Activated CD4-positive, alpha-beta T cell treated with anti-CD3 and anti-CD28 coated beads, Interleukin-2, amount 50 U/mL, for 24 hours (primary cell): Measurements from ENCODE around the gene KLHL29.

Source experiments
- DNase-seq, 2 donors: peaks; one replicate each; pipeline ENCODE4 v3.0.0-alpha.2; 2020; ENCODE audit warnings: low read depth in 1 of 2, low spot score in 1 of 2

Gene KLHL29

DNA sequence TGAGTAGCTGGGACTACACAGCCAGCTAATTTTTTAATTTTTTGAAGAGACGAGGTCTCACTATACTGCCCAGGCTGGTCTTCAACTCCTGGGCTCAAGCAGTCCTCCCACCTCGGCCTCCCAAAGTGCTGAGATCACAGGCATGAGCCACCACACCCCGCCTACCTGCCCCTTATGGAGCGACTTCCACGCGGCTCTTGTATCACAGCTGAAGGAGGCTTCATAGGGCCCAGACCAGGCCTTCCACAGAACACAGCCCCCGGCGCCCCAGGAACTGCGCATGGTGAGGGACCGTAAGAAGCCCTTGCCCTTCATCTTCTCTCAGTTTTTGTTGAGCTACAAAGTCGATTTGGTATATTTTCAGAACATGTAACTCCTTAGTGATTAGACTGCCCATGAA lies 220.3 kb downstream of the KLHL29 start:
- DNase-seq, result no peak

GRCh38 chr2:23606196-23606595 lies 221.2 kb downstream of the KLHL29 start:
- DNase-seq, result no peak

DNA sequence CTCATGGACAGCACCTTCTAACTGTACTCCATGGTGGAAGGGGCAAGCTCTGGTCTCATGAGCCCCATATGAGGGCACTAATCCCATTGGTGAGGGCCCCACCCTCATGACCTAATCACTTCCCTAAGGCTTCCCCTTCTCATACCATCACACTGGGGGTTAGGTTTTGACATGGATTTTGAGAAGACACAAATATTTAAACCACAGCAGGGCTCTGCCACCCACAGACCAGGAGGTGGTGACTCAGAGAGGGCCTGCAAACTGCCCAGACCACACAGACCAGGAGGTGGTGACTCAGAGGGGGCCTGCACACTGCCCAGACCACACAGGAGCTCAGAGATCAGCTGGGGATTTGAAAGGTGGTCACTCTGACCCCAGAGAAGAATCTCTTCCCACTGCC lies 222.0 kb downstream of the KLHL29 start:
- no peak for DNase-seq

DNA sequence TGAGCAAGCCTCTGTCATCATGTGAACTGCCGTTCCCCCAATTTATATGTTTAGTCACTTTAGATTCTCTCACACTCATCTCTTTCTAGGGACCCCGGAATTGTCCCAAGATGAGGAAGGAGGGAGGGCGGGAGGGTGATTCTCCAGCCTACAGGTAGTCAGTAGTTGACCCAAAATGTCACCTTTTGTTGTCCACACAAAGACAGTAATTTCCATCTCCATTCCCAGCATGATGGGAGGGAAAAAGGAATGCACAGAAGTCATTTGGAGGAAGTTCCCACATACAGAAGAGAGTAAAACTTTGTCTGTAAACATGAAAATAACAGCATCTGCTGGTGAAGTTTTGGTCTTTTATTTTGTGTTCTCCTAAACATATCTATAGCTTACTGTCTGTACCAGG lies 222.9 kb downstream of the KLHL29 start:
- no peak for DNase-seq

GRCh38 chr2:23609254-23609653 lies 224.3 kb downstream of the KLHL29 start:
- no peak for DNase-seq

DNA sequence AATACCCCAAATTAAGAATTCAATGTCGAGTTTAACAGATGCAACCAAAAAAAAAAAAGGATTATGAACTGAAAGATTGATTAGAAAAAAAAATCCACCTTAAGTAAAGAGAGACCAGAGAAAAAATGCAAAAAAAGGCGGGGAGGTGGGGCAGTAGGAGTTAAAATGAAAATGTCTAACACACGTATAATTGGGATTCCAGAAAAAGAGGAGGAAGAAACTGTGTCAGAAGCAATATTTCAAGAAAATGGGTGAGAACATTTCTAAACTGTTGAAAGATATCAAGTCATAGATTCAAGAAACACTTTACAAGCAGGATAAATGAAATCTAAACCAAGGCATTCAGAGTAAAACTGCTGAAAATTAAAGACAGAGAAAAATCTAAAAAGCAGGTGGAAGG lies 226.9 kb downstream of the KLHL29 start:
- no peak for DNase-seq

DNA sequence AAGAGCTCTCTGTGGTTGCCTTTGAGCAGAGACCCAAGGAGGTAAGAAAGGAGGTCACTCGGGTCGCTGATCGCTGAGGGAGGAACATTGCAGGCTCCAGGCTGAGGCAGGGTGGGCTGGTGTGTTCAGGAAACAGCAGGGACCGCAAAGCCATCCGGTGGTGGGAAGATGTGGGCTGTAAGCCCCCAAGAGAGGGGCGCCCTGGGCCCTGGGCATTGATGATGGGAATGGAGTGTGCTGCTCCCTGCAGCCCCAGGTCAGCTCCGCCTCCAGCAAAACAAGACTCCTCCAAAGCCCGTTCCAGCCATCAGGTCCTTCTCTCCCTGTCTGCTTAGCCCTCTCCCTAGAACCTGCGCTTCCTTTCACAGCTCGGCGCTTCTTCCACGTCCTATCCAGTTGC lies 229.7 kb downstream of the KLHL29 start:
- DNase-seq, result no peak

- DNase-seq, result no peak
These were observed 230.4 kb downstream of the KLHL29 start for GRCh38 chr2:23615216-23616020.

DNA sequence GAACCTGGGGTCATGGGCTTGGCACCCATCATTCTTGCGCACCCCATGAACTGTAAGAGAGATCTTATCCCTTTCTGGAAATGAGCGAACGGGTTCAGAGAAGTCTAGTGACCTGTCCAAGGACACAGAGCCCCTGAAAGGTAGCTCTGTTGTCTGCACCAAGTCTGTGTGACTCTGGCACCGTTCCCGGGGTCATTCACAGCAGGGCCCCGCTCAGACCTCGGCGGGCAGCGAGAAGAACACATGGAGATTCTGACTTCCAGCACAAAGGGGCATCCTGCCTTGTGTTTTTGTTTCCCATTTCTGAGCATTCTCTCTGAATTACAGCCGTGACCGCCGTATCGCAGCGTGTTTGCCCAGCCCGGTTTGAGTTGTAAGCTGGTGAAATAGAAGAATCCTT lies 231.7 kb downstream of the KLHL29 start:
- DNase-seq, result no peak

GRCh38 chr2:23617167-23617810 lies 232.3 kb downstream of the KLHL29 start:
- no peak for DNase-seq

GRCh38 chr2:23617811-23618215 lies 232.8 kb downstream of the KLHL29 start:
- DNase-seq, result no peak

GRCh38 chr2:23618265-23618664 lies 233.3 kb downstream of the KLHL29 start:
- DNase-seq, result no peak

DNA sequence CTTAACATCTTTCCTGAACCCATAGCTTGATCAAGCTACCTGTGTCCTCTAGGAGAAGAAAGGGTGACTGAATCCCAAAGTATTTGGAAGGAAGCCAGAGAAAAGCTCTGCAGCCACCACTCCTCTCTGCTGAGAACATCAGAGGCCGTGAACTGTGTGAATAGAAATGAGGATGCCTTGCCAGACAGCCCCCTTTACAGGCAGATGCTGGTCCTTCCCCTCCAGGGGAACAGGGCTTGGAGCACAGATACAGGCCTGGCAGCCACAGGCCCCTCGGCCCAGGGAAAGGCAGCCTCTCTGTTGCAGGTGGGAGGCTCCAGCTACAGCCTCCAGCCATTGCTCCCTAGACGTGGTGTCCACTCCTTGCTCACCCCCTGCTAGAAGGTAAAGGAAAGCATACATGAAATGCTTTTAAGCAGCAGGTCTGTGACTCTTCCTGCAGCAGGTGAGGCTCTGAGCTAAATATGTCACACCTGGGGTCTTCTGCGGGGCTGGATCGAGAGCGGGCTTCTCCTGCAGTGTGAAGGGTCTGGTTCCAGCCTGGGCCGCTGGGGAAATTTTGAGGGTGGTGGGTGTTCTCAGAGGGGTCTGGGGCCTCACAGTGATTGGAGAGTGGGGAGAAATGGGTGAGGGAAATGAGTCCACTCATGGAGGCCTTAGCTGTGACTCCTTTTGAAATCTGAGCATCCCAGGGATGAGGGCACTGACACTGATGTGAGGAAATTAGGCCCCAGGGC lies 234.0 kb downstream of the KLHL29 start:
- DNase-seq, result no peak

- no peak for DNase-seq
These were observed 235.0 kb downstream of the KLHL29 start for GRCh38 chr2:23619941-23620340.

DNA sequence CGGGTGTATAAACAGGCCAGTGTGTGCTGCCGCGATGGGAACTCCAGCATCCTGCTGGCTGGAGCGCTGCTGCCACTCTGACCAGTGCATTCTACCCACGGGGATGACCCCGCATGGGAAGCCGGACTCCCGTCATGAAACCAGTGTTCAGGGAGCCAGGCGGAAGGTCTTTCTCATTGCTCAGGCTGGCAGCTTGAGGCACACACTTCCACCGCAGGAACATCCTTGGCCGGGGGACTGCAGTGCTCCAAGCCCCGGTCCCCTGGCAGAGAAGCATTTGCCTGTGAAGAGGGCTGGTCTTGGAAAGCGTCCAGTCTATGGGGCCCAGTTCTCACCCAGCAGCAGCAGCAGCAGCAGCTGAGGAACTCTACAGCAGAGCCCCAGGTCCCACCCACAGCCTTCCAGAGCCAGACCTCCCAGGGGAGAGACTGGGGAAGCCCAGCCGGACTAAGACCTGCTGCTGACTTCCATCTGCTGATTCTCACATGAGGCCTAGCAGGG lies 235.9 kb downstream of the KLHL29 start:
- no peak for DNase-seq

- DNase-seq, result no peak
These were observed 236.6 kb downstream of the KLHL29 start for GRCh38 chr2:23621616-23622015.

DNA sequence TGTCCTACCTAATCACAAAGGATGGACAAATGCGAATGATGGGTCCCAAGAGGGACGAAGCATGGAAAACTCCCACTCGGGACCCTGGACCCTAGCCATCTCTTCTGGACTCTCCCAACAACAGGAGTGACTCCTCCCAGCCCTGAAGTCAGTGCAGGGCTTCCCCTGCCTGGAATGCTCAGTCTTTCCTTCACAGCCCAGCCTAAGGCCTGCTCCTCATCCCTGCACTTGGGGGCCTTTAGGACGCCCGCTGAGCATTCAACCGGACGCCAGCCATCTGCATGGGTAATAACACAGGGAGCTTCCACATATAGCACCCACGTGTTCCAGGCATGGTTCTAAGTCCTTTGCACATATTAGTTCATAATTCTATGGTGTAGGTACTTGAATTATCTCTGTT lies 237.5 kb downstream of the KLHL29 start:
- no peak for DNase-seq

GRCh38 chr2:23622966-23623675 lies 238.1 kb downstream of the KLHL29 start:
- no peak for DNase-seq

- peak in 1 of 2 donors; percentile 10 for DNase-seq
These were observed 239.4 kb downstream of the KLHL29 start for GRCh38 chr2:23624378-23624777.

DNA sequence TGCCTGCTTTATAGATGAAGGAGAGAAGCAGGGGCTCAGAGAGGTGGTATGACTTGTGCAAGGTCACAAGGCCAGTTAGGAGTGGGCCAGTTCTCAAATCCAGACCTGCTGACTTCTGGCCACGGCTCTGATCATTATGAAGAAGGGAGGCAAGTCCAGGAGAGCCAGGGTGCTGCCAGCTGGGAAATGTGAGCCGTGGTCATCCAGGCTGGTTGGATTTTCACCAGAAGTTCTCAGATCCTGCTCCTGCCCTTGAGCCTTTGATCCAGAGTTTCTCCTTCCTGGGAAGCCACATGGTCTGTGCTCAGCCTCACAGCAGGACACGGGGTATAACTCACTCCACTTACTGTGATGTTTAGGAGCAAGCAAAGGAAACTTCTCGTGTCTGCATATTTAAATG lies 239.9 kb downstream of the KLHL29 start:
- DNase-seq, result no peak

DNA sequence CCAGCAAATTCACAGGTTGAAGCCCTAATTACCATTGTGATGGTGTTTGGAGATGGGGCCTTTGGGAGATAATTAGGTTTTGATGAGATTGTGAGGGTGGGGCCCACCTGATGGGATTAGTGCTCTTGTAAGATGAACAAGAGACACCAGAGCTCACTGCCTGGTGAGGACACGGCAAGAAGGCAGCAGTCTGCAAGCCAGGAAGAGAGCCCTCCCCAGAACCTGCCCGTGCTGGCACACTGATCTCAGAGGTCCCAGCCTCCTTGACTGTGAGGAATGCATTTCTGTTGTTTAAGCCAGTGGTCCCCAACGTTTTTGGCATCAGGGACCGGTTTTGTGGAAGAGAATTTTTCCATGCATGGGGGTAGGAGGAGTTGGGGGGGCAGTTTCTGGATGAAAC lies 240.7 kb downstream of the KLHL29 start:
- no peak for DNase-seq
